GM19397 (cell line): ENCODE measurements around the gene SIAE.
A peak's percentile ranks its signal among the peaks of the same experiment; 100 is the strongest.

ENCODE experiments used
- ATAC-seq: cut with Tn5 transposase; IDR thresholded peaks from one replicate; pipeline ENCODE4 v1.9.1; 2021; ENCODE audit warnings: mild to moderate bottlenecking, moderate library complexity; ENCODE audit not compliant: unreplicated experiment

SIAE gene, protein sequence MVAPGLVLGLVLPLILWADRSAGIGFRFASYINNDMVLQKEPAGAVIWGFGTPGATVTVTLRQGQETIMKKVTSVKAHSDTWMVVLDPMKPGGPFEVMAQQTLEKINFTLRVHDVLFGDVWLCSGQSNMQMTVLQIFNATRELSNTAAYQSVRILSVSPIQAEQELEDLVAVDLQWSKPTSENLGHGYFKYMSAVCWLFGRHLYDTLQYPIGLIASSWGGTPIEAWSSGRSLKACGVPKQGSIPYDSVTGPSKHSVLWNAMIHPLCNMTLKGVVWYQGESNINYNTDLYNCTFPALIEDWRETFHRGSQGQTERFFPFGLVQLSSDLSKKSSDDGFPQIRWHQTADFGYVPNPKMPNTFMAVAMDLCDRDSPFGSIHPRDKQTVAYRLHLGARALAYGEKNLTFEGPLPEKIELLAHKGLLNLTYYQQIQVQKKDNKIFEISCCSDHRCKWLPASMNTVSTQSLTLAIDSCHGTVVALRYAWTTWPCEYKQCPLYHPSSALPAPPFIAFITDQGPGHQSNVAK

DNA sequence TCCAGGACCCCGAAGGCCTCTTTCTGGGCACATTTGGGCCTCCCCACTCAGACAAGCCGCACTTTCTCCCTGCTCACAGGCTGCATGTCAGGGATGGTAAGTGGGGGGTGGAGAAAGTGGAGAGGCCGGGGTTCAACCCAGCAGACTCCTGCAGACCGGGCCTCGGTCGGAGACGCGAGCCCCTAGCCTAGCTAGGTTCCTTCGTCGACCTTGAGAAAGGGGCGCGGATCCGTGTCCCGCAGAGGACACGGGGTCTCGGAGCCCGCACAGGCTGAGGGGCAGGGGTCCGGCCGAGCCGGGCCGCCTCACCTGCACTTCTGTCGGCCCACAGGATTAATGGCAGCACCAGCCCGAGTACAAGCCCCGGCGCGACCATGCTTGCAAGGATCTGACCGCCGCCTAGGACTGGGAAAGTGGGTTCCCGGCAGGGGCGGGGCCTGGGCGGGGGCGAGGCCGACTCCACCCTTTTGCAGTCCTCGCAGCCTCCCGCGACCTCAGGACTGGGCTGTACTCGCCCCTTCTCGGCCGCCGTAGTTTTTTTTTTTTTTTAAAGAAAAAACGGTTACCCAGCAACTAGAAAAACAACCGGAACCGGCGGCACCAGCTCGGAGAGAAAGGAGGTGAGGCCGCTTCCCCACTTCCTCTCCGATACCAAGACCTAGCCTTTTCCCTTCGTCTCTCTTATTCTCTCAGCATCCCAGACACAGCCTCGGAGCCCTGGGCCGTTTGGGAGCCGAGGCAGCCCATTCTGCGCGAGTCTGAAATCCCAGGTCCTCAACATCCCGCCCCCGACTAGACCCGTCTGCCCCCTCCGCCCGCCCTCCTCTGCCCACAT lies at the start of gene SIAE, which contains the start of gene SPA17:
Gene SIAE, minus strand, starts transcription at position 407 of the 835 bp plus-strand sequence. Its CDS starts 31 bp downstream, at position 376.
Gene SPA17, plus strand, starts transcription at position 572 of the 835 bp plus-strand sequence. CDS start 1,361 bp downstream, outside the sequence.
- ATAC-seq: peak; percentile 89

DNA sequence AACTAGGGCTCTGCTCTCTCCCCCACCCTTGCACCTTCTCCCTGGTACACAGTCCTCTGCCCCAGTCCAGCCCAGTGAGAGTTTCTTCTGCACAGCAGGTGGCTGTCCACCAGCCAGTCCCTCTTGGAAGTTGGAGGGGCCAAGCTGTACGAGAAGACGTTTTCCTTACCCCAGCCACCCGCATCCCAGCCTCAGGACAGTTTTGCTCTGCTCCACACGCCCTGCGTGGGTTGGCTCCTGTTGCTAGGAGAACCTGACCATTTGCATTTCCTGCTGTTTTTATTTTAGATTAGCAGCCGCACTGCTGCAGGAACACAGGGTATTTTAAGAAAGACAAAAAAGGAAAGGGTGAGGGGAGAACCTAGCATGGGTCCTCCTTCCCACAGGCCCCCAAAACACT lies 48.6 kb upstream of the SIAE start:
- ATAC-seq: no peak

DNA sequence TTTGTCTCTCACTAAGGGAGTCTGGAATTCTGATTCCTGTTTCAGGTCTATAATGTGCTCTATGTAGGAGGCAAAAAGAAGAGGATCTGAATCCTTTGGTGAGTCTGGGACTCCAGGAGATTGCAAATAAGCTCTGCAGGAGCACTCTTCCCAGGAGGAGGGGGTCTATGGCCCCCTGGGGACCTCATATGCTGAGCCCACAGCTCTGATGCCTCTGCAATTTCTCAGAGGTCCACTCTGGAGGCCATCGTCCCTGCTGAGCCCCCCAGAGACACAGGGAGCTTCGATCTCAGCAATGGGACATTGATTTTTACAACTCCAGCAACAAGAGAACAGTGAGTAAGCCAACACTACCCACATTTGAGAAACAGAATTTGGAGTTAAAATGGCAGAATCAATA lies 46.0 kb upstream of the SIAE start:
- ATAC-seq: no peak

DNA sequence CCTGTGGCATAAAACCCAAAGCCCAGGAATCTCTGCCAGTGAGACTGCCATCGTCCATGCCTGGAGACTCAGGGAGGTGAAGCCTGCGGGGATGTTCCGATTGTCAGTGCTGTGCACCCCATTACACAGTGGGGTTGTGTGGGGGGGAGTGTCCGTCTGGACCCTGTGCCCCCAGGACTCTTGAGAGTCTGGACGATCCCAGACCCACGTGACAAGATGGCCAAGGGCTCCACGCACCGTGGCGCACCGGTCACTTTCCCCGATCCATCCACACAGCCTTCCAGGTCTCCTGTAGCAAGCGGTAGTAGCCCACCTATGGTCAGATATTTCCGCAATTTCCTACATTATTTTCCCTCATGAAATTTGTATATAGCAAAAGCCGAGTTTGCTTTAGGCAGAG lies 45.3 kb upstream of the SIAE start:
- ATAC-seq: no peak

DNA sequence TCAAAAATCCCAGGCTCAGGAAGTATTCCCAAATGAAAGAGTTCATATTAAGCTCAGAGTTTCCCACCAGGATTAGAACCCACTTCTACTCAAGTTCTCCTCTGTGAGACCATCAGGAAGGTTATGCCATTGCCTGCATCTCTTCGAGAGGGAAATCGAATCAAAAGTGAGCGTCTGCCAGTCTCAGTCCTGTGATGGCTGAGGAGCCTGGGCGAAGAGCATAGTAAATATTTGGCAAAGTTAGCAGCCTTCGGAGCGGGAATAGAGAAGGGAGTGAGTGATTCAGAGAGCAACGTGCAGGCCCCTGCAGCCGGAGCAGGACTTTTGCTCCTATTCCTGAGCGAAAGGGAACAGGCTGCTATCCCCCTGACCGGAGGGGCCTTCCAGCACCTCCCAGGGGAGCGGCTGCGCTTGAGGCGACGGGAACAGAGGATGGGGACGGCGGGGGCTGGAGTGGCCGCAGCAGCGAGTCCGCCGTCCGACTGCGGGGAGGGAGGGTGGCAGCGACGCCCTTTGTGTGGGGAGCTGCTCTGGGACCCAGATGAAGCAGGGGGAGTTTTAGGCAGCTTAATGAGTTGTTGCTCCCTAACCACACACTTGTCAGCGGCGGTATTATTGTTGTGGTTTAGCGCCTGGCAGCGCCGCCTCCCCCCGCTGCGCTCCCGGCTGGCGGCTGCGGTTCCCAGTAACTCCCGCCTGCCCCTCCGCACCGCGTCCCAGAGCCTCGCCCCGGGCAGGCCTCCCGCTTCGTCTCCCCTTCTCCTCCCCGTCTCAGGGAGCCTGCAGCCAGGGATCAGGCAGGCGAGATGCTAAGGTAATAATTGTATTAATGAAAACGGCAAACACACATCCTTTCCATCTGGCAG lies 44.5 kb upstream of the SIAE start:
- no peak for ATAC-seq

DNA sequence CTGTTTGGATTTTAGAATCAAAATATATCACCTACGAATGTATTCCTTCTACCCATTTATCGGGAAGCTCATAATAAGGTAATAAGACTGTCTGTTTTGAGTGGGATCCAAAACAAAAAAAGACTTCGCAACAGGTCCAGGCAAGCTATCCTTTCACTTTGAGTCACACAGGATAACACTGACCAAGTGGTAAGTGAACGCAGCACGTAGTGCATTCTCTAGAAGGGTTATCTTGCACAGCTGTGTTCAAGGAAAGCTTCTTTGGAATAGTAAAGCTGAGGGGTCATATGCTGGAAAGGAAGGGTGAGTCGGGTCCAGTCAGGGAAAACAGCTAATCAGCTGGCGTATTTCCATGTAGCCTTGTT lies 43.9 kb upstream of the SIAE start:
- ATAC-seq: no peak

DNA sequence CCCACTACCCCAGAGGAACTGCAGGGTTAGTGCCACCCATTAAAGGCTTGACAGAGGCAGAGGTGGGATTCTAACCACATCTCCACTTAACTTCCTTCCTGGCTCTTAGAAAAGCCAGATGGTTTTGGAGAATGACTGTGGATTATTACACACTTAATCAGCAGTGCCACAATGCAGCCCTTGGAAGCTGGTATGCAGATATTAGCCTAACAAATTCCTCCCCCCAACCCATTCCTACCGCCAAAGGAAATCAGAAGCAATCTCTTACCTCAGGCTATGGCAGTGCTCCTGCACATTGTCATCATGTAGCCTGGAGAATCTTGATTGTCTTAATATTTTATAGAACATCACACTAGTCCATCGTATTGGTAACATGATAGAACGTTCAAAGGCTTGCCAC lies 43.1 kb upstream of the SIAE start:
- ATAC-seq: no peak

DNA sequence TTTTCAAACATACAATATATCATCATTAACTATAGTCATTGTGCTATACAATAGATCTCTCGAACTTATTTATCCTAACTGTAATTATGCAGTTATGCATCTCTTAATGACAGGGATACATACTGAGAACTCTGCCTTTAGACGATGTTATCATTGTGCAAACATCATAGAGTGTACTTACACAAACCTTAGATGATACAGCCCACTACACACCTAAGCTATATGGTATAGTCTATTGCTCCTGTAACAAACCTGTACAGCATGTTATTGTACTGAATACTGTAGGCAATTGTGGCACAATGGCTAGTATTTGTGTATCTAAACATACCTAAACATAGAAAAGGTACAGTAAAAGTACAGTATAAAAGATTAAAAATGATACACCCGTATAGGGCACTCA lies 38.9 kb upstream of the SIAE start:
- ATAC-seq: no peak

DNA sequence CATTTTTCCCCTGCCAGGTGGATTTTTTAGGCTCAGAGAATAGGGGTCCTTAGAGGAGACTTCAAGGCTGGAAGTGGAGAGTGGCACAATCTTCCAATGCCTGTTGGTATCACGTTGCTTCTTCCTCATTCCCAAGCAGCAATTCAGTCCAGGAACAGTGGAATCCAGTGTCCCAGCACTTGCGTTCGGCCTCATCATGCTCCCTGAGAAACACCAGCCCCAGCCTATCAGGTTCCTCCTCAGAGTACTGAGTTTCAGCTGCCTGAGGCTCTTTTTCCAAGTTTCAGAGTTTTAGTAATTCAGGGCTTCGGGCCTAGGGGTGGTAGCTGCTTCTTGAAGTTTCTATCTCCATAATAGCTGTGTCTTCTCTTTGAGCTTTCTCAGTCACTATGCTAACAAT lies 34.3 kb upstream of the SIAE start:
- no peak for ATAC-seq

DNA sequence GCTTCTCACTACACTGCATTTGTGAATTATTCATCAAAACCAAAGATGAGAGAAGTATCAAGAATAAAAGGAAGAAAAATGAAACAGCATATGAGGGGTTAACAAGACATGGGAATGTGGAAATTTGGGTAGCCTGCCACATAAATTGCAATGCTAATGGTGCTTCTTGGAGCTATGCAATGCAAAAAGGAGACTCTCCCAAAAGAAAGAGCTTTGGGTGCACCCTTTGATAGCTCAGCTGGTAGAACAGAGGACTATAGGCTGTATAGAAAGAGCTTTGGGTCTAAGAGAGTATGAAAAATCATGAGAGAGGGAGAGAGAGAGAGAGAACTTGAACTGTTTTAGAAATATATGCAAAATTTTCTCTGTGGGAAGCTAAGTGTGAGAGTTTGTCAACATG lies 26.5 kb upstream of the SIAE start:
- no peak for ATAC-seq

DNA sequence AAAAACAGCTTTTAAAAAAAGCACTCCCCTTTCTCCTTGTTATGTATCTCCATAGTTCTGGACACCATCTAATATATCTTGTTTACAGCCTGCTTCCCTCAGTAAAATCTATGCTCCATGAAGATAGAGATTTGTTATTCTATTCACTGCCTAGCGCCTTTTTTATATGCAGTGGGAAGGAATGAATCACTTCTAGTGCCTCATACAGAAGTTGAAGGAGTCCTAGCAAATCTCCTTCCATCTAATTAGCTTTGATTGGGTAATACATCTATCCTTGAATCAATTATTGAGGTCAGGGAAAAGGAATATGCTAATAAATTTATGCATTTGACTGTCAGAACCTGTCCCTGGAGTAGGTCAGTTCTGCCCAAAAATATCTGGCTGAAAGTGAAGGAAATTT lies 26.0 kb upstream of the SIAE start:
- ATAC-seq: no peak

DNA sequence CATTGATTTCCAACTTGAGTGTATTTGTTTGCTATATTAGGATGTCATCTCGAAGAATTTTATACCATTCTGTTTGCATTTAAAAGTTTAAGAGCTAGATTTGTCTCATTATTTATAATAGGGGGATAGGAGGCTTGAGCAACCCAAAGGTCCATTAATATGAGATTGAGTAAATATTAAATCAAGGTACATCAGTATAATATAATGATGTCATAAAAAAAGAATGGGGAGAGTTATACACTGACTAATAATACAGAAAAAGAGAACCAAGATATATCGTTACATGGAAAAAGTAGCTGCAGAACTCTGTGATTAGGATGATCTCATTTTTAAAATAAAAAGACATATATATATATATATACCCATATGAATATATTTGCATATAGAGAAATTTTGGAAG lies 19.6 kb upstream of the SIAE start:
- no peak for ATAC-seq

DNA sequence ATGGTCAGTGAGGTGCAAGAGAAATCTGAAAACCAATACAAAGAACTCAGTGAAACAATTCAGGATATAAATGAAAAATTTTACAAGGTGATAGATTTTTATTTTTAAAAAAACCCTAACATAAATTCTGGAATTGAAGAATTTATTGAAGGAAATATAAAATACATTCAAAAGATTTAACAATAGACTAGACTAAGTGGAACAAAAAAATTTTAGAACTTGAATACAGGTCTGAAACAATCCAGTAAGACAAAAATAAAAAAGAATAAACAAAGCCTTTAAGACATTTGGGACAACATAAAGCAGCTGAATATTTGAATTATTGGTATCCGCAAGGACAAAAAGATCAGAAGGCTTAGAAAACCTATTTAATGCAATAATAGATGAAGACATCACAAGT lies 8.9 kb upstream of the SIAE start:
- no peak for ATAC-seq

DNA sequence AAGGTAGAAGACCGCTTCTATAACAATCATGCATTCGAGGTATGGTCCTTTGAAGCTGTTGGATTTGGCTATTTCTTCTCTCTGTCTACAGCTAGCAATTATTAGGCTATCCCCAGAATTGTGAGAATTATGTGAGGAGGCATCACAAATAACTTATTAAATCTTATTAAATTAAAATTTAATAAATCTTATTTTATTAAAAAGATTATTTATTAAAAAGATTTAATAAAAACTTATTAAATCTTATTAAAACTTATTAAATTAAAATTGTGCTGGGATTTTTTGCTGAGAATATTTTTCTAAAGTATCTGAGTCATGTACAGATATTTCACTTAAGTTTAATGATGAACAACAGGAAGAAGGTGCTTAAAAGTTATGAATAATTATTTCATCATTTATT lies 7.9 kb upstream of the SIAE start:
- ATAC-seq: no peak

DNA sequence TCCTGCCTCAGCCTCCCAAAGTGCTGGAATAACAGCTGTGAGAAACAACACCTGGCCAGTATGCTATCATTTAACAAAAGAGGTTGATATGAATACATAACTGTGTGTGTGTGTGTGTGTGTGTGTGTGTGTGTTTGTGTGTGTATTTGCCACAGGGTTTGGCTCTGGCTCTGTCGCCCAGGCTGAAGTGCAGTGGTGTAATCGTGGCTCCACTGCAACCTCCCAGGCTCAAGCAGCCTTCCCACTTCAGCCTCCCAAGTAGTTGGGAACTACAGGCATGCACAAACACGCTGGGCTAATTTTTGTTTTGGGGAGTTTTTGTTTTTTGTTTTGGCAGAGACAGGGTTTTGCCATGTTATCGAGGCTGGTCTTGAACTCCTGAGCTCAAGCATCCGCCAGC lies 4.9 kb upstream of the SIAE start:
- ATAC-seq: no peak

DNA sequence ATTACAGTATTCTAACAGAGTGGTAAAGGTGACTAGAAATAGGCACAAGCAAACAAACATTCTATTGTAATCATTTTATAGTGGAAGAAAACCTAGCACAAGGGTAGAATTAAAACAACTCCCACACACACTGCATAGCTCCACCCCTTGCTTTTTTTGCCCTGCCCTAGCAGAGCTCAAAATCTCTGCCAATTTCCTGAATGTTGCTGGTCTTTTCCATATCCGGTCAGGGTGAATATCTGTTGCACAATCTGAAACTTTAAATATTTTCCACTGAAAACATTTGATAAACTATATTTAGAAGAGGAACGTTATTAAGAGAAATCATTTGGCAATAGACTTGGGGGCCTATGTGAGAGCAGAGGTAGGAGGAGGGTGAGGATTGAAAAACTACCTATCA lies 2.8 kb upstream of the SIAE start:
- ATAC-seq: no peak

DNA sequence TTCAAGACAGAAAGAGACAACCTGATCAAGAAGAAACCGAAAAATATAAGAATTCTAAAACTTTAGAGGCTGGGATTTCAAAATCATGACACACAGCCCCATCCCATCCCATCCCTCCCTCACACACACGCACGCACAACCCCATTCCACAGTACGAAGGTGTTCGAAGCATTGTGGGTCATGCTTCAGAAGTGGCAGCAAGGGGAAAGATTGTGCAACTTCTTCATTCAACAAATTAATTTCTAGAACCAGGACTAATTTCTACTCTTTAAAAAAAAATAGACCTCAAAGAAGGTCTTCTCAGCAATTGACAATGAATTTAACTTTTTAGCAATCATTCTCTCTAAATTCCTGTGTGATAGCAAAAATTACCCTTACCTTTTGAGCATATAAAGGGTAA lies 1.0 kb upstream of the SIAE start:
- no peak for ATAC-seq

DNA sequence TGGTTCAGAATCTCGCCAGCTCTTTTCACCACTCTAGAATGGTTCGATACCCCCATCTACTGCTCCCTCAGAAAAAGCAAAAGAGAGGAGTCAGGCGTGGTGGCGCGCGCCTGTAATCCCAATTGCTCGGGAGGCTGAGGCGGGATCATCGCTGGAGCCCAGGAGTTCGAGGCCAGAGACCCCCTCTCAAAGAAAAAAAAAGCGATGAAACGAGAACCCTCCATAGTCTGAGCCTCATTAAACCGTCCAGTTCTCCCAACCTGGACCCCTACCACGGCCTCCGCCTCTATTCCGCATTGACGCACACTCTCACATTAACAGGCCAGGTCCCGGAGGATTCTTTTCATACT lies 604 bp upstream of the SIAE start:
- ATAC-seq: no peak

DNA sequence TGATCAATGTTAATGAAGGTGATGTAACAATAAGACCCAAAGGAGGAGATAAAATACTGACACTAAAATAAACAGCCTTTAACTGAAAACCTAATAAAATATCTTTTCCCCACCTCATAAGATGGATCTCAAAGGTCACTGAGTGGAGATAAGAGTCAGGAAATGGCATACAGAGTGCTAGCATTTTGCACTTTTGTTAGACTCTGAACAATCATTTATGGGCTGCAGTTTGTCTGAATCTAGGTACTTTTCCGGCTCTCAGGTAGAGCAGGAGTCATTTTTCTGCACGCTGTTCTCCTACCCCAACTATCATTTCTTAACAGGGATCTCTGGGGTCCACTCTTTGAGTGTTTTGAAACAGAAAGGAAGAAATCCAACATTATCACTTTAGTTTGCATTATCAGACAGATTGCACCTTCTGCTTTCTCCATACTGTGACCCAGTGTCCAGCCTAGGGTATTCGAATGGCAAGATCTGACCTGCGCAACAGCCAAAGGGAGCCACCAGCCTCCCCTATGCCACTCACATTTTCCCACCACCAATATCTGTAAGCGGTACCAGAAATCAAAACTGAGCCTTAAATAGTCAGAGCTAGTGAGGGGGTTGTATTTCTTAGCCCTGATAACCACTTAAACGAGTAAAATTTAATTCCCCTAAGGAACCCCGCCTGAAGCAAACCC lies 863 bp downstream of the SIAE start:
- ATAC-seq: no peak

DNA sequence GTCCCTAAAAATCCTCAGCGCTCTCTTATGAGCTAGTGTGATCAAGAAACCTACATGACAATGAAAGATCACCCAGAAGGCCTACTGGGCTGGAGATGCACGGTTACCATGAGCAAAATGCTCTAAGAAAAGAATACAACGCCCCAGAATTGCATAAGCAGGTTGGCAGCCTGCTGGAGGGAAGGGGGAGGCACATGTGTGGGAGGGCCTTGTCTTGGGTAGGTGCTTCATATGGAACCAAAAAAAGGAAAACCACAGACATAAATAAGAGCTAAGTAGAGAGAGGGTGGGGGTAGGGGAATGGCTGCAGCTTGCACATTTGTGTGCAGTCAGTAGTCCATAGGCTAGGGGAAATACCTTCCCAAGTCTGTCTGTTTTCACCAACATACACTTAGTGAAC lies 2.8 kb downstream of the SIAE start:
- ATAC-seq: no peak

DNA sequence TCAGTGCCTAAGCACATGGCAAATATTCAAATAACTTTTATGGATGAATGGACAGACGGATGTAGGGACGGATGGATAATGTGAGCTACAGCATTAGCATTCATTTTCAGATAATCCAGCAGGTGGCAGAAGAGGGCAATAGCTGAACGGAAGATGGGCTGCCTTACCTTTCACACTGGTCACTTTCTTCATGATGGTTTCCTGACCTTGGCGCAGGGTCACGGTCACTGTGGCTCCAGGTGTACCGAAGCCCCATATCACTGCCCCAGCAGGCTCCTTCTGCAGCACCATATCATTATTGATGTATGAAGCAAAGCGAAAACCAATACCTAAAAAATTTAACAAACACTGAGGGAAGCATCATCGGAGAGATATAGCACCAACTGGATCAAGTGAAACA lies 4.3 kb downstream of the SIAE start:
- ATAC-seq: no peak
